Measurements from ENCODE around the gene ANTXRL. TPM values are rescaled to one million over a fixed set of nuclear protein-coding genes. Genes with fewer than 3 reads are reported as not detected.
"Not testable (repeated sequence)": the region's sequence is repeated elsewhere in the genome, so short reads cannot be mapped to it uniquely, and the experiment has no call there.

ANTXRL gene
- not detected for polyA plus RNA-seq (2013, experiment 1 of 2; ENCODE audit: insufficient read length)
- polyA plus RNA-seq (2013, experiment 2 of 2; ENCODE audit: insufficient read length): not detected

DNA sequence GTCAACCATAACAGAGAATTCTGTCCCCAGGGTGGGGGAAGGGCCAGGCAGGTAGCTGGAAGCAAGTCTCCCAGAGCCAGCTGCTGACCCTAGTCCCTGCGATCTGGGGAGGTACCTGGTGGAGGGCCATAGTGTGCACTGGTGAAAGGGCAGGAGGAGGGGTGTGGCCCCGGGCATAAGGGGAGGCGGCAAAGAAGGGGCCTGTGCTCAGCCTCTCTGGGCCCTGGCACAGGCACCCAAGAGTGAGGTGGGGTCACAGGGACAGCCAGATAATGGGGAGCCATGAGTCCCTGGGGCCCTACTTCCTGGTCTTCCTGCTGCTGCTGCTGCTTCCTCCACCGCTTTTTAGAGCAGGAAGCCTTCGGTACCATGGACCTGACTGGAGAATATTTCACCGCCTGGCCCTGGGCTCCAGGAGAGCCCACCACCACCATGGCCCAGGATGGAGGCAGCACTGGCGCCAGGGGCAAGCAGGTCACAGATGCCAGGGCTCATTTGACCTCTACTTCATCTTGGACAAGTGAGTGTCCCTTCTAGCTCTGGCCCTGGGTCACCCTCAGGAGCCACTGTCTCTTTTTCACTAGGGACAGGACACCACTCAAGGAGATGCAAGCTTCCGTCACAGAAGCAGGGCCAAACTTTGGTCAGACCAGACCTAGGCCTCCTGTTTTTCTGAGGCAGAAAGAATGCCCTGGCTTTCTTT, at the start of gene ANTXRL:
TSS of gene ANTXRL (plus strand) at position 7 of the 703 bp plus-strand sequence. CDS start at position 273, 266 bp downstream.
- no peak for DNase-seq

DNA sequence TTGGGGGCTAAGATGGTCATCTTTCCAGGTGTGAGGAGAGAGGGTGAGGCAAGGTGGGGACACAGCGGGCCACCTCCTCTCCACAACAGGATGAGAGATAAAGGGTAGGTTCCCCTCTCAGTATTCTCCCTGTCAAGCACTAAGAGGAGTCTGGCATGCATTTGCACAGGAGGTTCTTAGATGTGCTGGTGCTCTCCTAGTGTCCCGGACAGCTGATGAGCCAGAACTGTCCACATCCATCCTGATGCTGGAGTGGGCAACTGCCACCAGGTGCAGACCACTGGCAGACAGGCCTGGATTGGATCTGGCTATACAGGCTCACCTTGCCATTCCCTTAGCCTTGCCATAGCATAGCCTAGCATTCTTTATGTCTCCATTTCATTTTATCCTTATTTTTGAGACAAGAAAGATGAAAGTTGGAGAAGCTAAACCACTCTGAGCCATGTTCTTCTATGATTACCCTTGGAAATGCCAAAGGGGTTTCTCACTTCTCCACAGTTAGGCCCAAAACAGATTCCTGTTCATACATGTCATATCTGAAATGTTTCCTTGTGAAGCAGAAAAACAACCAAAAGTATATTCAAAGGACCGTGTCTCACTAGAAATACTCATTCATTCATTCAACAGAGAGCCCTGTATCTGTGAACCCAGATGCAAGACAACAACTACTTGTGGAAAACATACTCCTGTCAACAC, 48.8 kb upstream of the ANTXRL start:
- no peak for DNase-seq

DNA sequence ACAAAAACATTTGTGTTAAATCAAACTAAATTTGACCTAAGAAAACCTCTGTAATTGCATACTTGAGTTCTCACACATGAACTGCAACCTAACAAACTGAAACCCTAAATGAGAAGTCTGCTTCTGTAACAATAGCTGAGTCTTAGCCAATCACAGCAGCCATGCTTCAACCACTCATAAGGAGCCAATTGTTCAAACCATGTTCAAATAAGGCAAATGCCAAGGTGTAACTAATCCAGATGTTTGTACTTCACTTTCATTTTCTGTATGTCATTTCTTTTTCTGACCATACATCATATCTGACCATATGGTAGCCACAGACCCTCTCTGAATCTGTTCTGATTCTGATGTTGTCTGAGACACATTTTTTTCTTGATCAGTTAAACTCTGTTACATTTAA, 47.5 kb upstream of the ANTXRL start:
- DNase-seq: no peak

DNA sequence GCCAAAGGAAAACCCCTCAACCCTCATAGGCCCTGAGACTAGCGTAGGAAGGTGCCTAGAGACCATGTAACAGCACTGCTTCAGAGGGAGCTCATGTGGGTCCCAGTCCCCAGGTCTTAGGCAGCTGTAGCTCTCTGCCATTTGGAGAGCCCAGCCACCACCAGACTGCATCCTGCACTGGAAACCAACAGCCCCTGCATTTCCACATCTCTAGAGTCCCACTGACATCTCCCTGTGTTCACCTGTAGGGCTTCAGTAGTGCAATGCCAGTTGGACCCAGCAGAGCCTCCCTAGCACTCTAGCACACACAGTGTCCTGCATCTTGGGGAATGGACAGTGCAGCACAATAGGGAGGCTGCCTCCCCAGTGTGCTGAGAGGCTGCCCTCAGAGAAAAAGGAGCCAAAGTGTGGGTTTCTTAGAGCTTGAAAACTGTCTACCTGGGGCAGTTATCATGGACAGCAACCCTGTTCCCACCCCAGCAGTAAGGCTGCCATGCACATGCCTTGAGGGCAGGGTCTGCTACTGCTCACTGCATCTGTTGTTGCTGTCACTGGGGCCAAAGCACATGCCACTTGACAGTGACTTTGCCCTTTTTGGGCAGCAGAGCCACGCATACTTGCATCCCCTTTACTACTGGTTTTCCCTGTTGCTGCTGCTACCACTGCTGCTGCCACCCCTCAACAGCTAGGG, 46.7 kb upstream of the ANTXRL start:
- DNase-seq: no peak

DNA sequence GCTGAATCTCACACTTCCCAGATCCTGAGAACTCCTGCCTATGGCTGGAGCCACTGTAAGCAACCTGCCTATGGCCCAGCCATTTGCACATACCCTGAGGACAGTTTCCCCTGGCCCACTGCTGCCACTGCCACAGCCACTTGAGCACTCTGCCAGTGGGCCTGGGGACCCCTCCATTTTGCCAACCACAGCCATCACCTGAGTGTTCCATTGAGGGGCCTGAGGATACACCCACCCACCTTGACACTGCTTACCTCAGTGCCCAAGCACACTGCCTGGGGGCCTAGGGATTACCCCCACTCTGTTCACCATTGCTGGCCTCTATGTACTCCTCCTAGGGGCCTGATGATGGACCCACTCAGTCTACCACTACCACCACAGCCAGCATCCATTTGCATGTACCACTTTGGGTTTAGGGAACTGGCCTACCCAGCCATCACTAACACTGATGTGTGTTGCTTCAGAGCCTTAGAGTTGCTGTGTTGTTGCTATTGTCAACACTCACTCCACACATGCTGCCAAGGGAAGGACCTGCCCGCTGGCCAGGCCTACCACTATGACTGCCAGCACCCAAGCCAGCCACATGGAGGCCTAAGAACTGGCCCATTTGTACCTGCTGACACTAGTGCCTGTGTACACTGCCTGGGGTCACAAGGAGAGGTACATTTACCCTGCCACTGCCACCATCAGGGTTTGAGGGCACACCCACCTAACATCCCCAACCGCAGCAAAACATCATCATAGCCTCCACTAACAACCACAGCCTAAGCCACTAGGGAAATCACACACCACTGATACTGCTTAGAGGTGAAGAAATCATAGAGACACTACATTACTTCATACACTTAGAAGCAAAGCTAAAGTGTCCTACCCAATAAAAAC, 45.9 kb upstream of the ANTXRL start:
- no peak for DNase-seq

DNA sequence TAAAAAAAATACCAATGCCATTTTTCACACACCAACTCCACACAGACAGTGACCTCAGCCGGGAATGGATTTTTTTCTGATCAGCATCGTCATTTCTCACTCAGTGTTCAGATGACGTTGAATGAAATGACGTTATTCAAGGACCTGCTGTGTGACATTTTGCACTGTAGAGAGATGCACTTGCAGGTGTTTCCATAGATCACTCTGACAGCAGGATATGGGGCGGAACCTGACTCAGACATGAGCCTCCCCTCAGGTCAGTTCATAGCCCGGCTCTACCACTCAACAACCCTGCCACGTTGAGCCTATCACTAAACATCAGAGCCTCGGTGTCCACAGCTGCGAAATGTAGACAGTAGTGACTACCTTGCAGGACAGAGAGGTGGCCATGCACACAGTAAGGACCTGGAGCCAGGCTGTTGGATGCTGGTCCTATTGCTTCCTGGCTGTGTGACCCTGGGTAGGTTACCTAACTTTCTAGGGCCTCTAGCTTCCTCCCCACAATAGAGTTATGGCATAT, 41.4 kb upstream of the ANTXRL start:
- no peak for DNase-seq

DNA sequence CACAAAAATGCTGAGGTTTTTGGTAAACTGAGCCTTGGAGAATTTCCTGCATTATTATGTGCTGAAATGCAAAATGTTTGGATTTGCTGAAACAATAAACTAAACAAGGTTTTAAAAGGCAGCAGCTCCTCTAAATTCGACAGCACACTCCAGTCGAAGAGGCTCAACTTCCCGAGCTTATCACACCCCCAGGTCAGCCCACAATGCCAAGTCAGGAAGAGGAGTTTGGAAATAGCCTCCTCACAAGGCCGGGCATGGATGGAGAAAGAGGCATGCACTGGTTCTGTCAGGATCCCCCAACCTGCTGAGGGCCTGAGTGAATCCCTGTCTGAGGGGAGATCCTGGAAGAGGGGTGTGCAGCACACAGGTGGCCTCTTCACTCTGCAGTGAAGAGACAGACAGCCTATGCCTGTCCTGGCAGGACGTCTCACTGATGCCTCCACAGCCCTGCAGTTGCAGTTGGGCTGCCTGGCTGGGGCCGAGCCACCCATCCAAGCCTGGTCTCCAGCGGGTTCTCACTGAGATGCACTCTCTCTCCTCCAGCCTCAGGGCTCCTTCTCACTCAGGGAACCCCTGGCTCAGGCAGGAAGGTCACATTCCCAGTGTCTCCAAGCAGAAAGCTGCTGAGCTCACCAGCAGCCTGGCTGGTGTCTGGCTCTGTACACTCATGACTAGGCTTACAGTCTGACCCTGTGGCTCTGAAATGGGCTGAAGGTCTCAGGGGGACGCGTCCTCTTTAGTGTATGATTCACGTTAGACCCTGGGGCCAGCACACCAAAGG, 40.2 kb upstream of the ANTXRL start:
- DNase-seq: not testable (repeated sequence)

DNA sequence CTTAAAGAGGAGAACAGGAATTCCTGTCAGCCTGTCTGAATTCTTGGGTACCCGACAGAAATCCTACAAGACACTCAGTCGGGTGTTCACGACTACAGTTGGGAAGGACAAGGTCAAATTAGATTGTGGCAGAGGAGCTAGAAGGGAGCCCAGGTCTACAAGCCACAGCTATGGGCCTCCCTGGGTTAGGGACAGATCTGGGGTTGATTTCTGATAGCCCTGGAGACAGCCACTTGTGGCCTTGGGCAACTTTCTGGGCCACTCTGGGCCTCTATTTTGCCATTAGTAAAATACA, 39.7 kb upstream of the ANTXRL start:
- no peak for DNase-seq

DNA sequence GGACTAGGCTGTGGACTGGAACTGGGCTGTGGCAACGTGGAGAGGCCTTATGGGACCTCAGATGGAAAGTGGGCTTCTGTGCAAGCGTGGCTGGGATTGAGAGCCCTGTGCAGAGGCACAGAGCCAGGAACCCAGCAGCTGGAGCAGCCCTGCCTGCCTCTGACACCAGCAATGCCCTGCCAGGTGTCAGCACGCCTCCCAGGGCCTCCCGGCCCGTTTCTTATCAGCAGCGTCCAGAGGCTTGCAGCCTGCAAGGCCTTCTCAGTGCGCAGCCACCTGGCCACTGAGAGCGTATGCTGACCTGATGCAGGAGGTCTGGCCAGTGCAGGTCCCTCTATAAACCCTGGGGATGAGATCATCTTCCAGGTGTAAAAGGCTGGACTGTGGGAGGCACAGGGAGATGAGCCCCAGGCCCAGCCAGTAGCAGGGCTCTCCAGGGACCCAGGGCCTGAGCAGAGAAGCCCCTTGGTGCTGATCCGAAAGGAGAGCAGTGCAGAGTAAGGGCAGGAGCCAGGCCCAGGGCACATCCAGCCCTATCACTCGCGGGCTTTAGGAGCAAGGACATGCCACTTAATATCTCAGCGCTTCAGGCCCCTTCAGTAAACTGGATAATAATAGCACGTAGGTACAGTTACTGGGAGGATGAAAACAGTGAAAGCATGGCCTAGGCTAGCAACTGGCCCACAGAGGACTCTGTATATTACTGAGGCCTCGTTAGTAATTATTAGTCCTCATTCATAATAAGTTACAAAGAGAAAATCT, 38.8 kb upstream of the ANTXRL start:
- DNase-seq: no peak

DNA sequence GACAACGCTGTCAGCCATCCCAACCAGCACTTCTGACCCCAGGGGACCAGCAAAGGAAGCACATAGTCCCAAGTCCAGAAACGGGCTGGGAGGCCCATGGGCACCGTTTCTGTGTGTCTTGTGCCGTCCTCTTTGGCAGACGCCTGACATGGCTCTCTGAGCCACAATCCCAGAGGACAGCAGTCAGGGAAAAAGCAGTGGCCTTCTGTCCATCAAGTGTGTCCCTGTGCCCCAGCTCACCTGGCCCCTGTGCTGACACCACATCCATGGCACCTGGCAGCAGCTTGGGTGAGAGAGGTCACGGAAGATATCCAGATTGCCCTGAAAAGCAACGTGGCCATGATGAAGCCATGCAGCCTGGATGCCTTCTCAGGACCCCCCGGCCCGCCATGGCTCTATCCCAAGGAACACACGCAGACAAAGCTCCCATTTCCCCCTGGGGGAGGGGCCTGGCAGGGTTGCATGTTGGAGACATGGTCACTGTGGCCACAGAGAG, 38.1 kb upstream of the ANTXRL start:
- DNase-seq: no peak

DNA sequence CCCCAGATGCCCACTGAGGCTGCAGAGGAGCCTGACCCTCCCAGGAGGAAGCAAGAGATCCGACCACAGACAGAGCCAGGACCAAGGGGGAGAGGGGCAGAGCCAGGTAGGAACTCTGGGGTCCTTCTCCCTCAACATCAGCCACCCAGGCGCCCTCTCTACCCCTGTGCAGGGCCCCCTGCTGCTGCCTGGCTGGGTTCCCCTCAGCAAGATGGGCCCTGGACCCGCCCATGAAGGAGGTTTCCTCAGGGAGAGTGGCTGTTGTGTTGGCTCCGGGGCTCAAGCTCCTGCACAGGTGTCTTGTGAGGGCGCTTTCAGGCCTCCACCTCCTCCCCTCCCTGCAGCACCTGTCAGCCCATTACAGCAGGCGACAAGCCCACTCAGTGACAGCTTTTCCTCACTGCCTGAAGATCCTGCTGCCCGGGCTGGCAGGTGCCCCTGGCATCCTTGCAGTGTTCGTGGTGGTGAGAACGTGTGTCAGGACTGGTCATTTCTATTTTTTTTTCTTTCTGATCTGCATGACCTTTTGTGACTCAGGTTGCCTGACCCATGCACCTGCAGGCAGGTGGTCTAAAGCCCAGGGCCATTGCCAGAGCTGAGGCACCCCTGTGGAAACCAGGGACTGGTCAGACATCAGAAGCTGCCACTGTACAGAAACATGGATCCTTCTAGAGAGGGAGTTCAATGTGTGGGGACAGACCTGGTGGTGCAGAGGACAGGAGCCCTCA, 37.0 kb upstream of the ANTXRL start:
- DNase-seq: not testable (repeated sequence)

DNA sequence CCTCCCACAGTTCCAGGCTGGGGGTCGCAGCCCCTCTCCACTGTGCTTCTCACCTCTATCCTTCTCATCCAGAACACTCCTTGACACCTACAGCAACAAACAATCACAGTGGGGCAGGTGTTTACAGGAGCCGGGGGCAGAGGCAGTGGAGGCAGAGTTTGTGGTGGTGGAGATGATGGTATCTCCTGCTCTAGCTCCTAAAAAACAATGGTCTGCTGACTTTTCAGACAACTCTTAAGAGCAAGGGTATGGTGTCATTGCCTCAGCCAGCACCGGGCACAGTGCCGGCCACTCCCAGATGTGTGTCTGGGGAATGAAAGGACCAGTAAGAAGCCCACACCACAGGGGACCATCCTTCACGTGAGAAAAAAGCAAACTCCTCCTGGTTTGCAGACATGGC, 36.3 kb upstream of the ANTXRL start:
- no peak for DNase-seq

DNA sequence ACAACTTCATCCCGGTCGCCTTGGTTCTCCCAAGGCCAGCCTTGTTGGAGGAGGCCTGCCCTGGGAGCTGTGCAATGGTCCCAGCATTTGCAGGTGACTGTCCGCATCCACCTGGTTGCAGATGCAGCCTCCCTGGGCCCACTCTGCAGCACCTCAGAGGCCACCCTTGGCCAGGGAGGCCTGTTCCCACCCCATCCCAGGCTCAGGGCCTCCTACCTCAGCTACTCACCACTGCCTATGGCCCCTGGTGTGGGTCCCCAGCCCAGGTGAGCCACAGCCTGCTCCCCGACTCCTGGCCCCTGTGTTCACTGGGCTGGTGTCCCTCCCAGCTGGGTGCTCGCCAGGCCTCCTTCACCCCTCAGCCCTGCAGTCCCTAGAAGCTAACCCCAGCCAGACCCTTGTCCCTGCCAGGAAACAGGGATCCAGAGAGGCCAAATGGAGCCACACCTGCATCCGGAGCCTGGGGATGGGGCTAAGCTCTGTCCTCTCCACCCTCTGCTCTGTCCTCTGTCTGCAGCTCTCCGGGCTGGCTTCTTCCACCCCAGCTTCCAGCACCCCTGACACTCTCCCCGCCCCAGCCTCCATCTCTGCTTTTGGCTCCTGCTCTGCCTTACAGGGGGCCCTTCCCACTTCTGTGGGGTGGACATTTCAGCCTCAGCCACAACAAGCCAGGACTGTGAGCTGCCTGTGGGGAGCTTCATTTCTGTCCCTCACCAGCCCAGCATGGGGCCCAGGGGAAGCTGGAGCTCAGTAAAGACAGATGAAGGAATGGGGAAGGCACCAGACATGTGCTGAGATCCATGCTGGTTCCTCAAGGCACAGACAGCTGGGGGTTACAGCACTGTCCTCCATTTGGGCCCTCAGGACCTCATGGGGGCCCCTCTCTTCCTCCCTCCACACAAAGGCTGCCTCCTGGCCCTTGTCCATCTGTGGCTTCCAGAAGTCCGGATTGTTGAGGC, 35.6 kb upstream of the ANTXRL start:
- DNase-seq: no peak

DNA sequence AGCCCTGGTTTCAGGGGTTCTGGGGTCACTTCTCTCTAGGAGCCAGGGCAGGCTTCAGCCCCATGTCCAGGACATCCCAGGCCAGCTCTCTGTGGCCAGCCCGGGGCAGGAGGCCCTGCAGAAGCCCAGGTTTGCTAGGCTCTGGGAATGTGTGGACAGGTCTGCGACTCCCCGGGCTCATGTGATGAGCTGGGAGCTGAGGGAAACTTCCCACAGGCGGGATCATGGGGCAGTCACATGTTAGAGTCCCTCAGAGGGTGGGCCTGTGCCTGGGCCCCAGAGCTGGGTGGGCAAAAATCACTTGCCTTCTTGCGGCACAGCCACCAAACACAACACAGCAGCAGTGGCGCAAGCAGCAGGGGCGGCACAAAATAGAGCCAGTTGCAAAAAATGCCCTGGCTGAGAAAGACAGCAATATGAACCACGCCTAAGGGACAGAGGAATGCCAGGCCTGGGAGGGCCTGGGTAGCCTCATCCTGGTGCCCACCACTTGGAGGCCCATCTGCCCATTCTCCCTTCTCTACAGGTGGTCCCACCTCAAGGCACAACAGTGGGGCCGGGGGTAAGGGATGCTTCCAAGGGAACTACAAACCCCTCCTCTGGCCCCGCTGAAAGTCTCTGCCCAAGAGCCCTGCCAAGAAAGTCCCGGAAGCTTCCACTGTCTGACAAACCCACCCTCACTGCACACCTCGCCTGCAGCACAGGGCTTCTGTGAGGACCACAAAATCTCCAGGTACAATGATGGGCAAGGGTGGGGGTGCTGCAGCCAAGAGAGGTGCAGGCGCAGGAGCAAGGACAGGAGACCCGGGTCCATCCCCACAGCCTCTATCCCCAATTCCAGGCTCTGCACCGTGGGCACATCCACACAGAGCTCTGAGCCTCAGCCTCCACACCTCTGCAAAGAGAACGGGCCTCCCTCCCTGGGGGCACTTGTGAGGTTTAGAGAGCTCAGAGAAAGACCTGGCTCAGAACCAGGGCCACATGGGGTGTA, 34.6 kb upstream of the ANTXRL start:
- DNase-seq: no peak

DNA sequence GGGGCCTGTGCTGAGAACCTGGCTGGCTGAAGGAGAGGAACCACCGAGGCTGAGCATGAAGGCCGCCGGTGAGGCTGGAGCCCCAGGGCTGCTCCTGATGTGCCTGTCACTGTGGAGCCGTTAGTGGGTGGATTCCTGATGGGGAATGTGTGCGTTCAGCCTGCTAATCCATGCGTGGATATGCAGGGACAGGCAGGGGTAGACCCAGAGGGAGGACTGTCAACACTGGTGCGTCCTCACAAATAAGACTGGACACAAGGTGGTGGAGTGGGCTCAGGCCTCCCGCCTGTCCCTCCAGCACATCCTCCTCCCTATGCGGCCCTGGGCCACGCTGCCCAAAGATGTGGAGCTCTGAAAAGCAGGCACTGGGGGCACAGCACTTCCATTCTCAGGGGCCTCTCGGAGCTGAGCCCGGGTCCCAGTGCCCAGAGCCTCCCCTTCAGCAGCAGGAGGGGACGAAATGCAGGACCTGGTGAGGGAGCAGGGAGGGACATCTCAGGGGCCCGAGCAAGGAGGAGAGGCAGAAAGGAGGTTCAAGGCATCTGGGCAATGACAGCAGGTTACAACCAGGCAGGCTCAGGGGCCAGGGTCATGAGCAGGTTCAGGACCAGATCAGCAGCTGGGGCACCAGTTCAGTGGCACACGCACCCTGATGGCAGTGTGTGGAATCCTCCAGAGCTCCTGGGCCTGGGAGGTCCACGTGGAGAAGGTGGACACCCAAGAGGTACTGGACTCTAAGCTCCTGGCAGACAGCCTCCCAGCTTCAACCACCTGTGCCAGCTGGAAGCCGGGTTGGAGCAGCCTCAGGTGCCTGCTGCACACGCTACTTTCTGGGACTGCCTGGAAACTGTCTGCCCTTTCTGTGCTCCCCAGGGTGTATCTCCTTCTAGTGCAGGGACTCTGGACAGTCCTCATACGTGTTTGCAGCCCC, 33.5 kb upstream of the ANTXRL start:
- DNase-seq: no peak

DNA sequence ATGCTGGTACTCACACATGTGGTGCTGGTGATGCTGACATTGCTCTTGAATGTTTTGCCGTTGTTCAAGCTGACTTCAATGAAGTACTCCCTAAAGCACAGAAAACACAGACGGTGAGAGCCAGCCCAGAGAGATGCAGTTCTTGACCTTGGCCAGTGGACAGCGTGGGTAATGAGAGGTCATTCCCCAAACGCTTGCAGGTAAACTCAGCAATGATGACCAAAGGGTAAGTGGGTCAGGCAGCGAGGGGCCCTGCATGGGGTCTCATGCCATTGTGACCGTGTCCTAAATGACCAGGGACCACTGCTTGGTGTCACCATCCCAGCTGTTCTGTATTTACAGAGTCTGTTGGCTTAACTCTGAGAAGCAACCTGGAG, 32.8 kb upstream of the ANTXRL start:
- DNase-seq: no peak
